NCI-H1930 (cell line): ENCODE data around the gene COMMD10.
"Not testable (repeated sequence)": the region's sequence is repeated elsewhere in the genome, so short reads cannot be mapped to it uniquely, and the experiment has no call there.

Source experiments
- DNase-seq, 2 experiments: peaks; one replicate each; lab custom pipeline; 2025; lab: John Stamatoyannopoulos, UW

Gene COMMD10

DNA sequence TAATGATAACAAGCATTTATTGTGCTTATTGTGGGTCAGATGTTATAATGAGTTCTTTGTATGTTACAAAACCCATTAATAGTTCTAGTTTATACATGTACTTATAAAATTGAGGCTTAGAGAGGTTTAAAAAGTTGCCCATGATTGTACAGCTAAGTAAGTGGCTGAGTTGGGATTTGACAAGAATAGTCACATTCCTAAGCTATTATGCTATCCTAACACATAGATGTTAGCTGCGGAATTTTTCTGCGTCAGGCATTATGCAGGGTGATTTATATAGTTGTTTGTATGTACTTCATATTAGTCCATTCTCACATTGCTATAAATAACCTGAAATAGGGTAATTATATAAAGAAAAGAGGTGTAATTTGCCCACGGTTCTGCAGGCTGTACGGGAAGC, 12.5 kb downstream of the COMMD10 start:
- no peak for DNase-seq

GRCh38 chr5:116098998-116099397, 14.2 kb downstream of the COMMD10 start:
- no peak for DNase-seq

- DNase-seq, result not testable (repeated sequence)
Measured at GRCh38 chr5:116104941-116105340, 20.1 kb downstream of the COMMD10 start.

- DNase-seq, result no peak
Measured at GRCh38 chr5:116115163-116115562, 30.3 kb downstream of the COMMD10 start.

GRCh38 chr5:116130471-116130870, 45.6 kb downstream of the COMMD10 start:
- no peak for DNase-seq

- no peak for DNase-seq
Measured at GRCh38 chr5:116130976-116131375, 46.2 kb downstream of the COMMD10 start.

DNA sequence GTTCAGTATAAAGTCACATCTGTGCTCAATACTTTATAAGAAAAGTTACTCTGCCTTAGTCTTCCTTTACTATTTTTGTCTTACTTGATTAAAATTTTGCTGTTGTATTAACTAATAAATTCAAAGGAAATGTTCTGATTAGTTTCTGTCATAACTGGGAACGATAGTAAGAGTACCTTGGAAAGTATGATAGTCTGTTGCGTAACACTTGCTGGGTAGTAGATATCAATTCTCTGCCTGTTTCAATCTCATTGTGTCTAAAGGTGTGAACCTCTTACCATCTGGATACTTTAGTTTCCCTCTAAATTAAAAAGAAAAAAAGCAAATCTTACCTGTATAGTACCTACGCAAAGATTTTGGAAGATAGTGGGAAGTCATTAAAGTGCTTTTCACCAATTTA, 48.5 kb downstream of the COMMD10 start:
- no peak for DNase-seq

- no peak for DNase-seq
Measured at GRCh38 chr5:116135344-116135743, 50.5 kb downstream of the COMMD10 start.

GRCh38 chr5:116137544-116138378, 52.9 kb downstream of the COMMD10 start:
- DNase-seq, result peak in 1 of 2 experiments; percentile 10

- no peak for DNase-seq
Measured at GRCh38 chr5:116142495-116142894, 57.7 kb downstream of the COMMD10 start.

- no peak for DNase-seq
Measured at GRCh38 chr5:116144103-116144502, 59.3 kb downstream of the COMMD10 start.

DNA sequence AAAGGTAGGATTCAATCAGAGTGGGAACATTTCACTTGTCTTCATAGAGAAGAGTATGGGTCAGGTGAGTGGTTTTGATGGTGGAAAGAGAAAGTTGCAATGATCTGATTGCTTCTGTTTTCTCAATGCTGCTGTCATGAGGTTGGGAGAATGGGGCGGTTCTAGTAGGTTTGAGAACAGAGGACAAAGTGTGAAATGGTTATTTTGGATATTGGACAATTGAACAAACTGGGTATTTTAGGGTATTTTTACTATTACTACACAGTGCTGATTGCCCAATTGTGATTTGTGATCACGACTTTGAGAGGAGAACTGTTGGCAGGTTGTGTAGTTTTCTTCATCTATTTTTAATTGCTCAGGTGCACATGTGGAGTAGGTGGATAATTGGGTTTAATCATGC, 60.2 kb downstream of the COMMD10 start:
- DNase-seq, result no peak

- no peak for DNase-seq
Measured at GRCh38 chr5:116145416-116145815, 60.6 kb downstream of the COMMD10 start.

DNA sequence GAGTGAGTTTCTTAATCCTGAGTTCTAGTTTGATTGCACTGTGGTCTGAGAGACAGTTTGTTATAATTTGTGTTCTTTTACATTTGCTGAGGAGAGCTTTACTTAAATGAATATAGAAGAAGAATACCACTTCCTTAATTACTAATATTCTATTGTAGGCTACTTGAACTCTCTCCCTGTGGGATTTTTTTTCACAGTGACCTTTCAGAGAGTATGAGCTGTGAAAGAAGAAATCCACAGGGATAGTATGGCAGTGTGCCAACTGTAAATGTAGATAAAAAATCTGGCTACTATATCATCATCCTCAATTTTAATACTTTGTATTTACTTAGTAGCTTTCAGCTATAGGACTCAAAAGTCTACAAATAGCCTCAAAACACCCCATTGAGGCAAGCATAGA, 67.3 kb downstream of the COMMD10 start:
- DNase-seq, result no peak

DNA sequence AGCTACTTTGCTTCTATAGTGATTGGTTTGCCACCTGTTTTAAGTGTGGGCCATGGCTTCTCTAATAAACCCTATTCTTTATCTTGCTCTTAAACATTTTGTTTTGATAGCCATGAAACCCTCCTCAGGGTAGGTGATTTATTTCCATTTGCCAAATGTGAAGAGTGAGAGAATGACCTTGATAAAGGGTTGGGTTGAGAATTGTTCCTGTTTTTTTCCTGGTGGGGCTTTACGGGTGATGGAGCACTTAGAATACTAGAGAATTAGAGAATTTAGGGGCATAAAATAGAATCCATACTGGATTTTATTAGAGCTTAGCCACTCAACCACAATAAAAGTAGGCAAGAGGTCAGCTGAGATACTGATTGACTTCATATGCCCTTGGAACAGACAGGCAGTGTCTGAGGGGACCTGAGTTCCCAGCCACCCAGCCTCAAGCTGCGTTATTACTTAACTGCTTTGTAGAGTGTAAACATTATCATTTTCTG, 68.9 kb downstream of the COMMD10 start:
- no peak for DNase-seq

DNA sequence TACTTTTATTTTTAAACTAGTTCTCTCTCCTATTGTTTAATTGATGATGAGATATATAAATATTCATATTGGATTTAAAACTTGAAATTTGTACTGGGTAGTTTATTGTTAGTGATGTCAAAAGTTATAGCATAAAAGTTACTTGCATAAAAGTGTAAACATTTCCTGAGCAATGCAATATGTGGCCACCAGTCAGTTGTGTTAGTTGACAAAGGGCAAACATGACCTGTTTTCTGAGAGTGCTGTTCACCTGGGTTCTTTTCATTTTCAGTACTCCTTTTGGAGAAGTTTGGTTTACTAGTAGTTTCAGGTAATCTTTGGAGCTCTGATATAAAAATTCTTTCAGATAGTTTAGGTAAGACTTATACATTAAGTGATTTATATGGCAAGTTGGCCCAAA, 69.4 kb downstream of the COMMD10 start:
- no peak for DNase-seq

DNA sequence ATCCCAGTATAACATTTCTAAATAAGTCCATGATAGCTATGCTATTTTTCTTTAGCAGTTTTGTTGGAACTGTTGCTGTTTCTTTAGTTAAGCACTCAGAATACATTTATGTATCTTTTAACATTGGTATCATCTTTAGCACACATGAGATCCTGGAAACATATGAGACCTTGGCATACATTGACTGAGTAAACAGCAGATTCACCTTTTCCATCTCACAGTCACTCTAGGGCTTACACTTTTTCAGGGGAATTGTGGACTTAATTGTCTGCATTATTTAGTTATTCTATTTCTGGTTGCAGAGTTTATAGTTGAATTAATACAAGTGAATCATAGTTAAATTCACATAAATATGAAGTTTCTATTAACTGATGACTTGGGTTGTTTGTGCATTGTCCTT, 70.1 kb downstream of the COMMD10 start:
- no peak for DNase-seq

DNA sequence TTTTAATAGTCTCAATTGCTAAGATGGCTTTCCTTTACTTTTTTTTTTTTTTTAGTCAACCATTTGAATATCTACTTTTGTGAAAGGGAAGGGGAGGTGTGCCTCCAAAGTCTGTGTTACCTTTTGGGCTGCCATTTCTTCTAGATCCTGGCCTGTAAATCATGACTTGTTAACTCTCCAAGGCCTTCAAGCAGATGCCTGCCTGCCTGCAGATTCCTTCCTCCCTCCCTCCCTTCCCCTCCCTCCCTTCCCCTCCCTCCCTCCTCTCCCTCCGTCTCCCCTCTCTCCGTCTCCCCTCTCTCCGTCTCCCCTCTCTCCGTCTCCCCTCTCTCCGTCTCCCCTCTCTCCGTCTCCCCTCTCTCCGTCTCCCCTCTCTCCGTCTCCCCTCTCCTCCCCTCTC, 73.1 kb downstream of the COMMD10 start:
- DNase-seq, result no peak

GRCh38 chr5:116159006-116159405, 74.2 kb downstream of the COMMD10 start:
- DNase-seq, result no peak

- DNase-seq, result no peak
Measured at GRCh38 chr5:116174111-116174510, 89.3 kb downstream of the COMMD10 start.

- DNase-seq, result no peak
Measured at GRCh38 chr5:116176121-116176520, 91.3 kb downstream of the COMMD10 start.

DNA sequence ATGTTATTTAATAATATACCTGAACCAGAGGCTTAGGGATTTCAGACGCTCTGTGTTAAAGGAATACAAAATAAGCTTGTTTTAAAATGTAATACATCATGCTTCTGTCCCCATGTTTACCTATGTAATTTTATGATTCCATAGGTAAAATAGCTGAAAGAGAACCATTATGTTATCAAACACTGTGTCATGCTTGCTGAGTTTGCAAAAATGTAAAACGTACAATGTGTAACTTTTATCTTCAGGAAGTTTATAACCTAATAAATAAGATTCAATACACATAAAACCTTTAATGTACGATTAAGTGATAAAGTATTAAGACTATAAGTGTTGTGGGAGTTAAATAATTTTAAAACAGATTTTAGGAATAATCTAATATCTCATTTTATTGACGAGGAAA, 94.1 kb downstream of the COMMD10 start:
- no peak for DNase-seq

DNA sequence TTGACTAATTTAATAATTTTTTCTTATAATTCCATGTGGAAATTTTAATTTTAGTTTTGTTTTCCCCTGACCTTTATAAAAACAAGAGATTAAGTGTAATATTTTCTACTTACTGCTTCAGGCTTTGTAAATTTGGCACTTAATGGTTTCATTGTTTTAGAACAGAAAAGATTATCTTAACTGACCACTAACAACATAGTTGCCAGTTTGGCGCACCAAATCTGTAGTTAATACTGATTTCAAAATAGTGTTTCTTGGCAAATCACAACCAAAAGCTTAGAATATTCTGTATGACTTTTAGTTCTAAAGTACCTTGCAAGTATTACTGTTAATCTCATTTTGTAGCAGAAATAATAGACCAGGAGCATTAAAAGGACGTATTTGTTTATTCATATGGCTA, 124.3 kb downstream of the COMMD10 start:
- no peak for DNase-seq

GRCh38 chr5:116212225-116212624, 127.4 kb downstream of the COMMD10 start:
- DNase-seq, result no peak
